ENCODE data around the gene POLR1H. TPM values are rescaled to one million over a fixed set of nuclear protein-coding genes. Genes with fewer than 3 reads are reported as not detected.

POLR1H gene
- total RNA-seq, 3 donors from 2014 or later = 14.2 to 39.7 (median 24.1) TPM

- peak; percentile 69 to 77 for DNase-seq (ENCODE audit: low spot score in 2 of 2)
- Histone ChIP-seq H3K27ac (peak overlapping the region; percentile 95 to 96), H3K36me3 (no peaks in the 10 kb centered on the region), H3K4me3 (peak overlapping the region; percentile 8 to 82 (median 72)), H3K4me1 (no peaks in the 10 kb centered on the region), H3K9me3 (no peaks in the 10 kb centered on the region), H3K27me3 (no peaks in the 10 kb centered on the region)
- TF ChIP-seq POLR2A (IDR thresholded peaks at IDR 0.05) = peak; percentile 9
- TF ChIP-seq, protein P1, sequence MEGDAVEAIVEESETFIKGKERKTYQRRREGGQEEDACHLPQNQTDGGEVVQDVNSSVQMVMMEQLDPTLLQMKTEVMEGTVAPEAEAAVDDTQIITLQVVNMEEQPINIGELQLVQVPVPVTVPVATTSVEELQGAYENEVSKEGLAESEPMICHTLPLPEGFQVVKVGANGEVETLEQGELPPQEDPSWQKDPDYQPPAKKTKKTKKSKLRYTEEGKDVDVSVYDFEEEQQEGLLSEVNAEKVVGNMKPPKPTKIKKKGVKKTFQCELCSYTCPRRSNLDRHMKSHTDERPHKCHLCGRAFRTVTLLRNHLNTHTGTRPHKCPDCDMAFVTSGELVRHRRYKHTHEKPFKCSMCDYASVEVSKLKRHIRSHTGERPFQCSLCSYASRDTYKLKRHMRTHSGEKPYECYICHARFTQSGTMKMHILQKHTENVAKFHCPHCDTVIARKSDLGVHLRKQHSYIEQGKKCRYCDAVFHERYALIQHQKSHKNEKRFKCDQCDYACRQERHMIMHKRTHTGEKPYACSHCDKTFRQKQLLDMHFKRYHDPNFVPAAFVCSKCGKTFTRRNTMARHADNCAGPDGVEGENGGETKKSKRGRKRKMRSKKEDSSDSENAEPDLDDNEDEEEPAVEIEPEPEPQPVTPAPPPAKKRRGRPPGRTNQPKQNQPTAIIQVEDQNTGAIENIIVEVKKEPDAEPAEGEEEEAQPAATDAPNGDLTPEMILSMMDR (IDR thresholded peaks at IDR 0.05) = no peak
- no peak for TF ChIP-seq POLR2AphosphoS5 (IDR thresholded peaks at IDR 0.05)
- intact Hi-C loops (cut with DNase I; ENCODE audit: low total_unique reads) = no loop called here
These were observed 13.4 kb downstream of the POLR1H start for GRCh38 chr6:30074331-30075093.

GRCh38 chr6:30075094-30075789 lies 14.2 kb downstream of the POLR1H start, which contains the start of gene RNF39:
RNF39 (minus strand) TSS chr6:30075769; CDS start chr6:30075585, 184 bp downstream.
- intact Hi-C loops (cut with DNase I; ENCODE audit: low total_unique reads) = no loop called here
- TF ChIP-seq, protein P1 (IDR thresholded peaks at IDR 0.05) = no peak
- TF ChIP-seq POLR2A (IDR thresholded peaks at IDR 0.05) (peak; percentile 90), POLR2AphosphoS5 (IDR thresholded peaks at IDR 0.05) (peak in 1 of 3 donors; percentile 96)
- Histone ChIP-seq H3K27me3 (no peaks in the 10 kb centered on the region), H3K9me3 (no peaks in the 10 kb centered on the region), H3K27ac (peak within 1 kb of the TSS; percentile 95 to 96), H3K36me3 (no peaks in the 10 kb centered on the region), H3K4me1 (no peaks in the 10 kb centered on the region), H3K4me3 (peak within 1 kb of the TSS; percentile 8 to 82 (median 72))
- no peak for DNase-seq (ENCODE audit: low spot score in 2 of 2)

DNA sequence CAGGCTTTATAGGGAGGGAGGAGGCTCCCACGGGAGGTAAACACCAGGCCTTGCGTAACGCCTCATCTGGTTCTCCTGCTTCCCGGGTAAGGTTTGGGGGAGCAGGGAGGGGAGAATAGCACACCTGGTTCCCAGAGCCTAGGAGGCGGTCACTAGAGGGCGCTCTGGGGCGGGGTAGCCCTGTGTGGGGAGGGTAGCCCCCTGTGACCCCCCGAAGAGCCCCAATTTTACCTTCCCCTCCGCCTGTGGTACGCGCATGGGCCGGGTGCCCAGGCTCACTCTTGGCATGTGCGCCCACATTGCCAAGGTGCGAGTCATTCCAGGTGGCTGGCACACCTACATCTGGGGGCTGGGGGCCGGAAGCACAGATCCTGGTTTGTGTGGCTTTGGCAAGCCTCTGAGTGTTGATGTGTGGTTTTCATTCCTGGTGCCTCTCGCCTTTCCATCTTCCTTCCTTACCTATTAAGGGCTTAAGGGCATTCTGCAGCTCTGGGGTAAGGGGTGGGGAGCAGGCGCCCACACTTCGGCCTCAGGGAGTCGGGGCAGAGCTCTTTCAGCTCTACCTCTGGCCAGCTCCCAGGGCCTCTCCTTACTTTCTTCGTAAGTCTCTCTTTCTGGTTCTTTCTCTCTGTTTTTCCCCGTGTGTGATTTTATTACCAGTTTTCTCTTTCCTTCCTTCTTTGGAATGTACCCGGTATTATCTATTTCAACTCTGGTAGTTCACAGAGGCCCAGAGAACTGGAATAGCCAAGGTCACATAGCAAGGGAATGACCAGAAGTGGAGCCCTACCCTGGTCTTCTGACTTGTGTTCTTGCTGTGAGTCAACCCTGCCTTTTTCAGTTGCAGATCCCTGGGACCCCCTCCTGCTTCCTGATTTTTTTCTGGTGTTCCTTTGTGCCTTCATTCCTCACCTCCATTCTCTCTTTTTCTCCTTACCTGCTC lies 15.0 kb downstream of the POLR1H start:
- DNase-seq (ENCODE audit: low spot score in 2 of 2) = peak; percentile 87 to 97
- Histone ChIP-seq H3K27ac (peak overlapping the region; percentile 95 to 96), H3K27me3 (no peaks in the 10 kb centered on the region)

GRCh38 chr6:30077218-30077617 lies 16.2 kb downstream of the POLR1H start:
- H3K27me3 ChIP-seq = no peaks in the 10 kb centered on the region
- no peaks in the 10 kb centered on the region for H3K4me1 ChIP-seq
- TF ChIP-seq, protein P1 (IDR thresholded peaks at IDR 0.05) = no peak
- no peak for TF ChIP-seq POLR2AphosphoS5 (IDR thresholded peaks at IDR 0.05)
- TF ChIP-seq POLR2A (IDR thresholded peaks at IDR 0.05) = no peak
- H3K27ac ChIP-seq = peak overlapping the region in 1 of 2 donors; percentile 96
- H3K4me3 ChIP-seq = no peak overlapping the region
- no peaks in the 10 kb centered on the region for H3K36me3 ChIP-seq
- no peaks in the 10 kb centered on the region for H3K9me3 ChIP-seq
- intact Hi-C loops (cut with DNase I; ENCODE audit: low total_unique reads) = no loop called here
- no peak for DNase-seq (ENCODE audit: low spot score in 2 of 2)

More for the DNA sequence above, 15.0 kb downstream of the POLR1H start:
- no peaks in the 10 kb centered on the region for H3K36me3 ChIP-seq
- intact Hi-C loops (cut with DNase I; ENCODE audit: low total_unique reads) = no loop called here
- TF ChIP-seq, protein P1 (IDR thresholded peaks at IDR 0.05) = peak in 2 of 3 donors; percentile 31 to 65
- TF ChIP-seq POLR2A (IDR thresholded peaks at IDR 0.05) (no peak), POLR2AphosphoS5 (IDR thresholded peaks at IDR 0.05) (peak; percentile 68 to 79 (median 78))
- no peaks in the 10 kb centered on the region for H3K9me3 ChIP-seq
- peak overlapping the region; percentile 8 to 82 (median 72) for H3K4me3 ChIP-seq
- H3K4me1 ChIP-seq = no peaks in the 10 kb centered on the region
